ENCODE measurements around the gene IL11. TPM values are rescaled to one million over a fixed set of nuclear protein-coding genes. Genes with fewer than 3 reads are reported as not detected.

Gene IL11
- total RNA-seq, 1 donor from 2014 or later = 0.45 TPM

DNA sequence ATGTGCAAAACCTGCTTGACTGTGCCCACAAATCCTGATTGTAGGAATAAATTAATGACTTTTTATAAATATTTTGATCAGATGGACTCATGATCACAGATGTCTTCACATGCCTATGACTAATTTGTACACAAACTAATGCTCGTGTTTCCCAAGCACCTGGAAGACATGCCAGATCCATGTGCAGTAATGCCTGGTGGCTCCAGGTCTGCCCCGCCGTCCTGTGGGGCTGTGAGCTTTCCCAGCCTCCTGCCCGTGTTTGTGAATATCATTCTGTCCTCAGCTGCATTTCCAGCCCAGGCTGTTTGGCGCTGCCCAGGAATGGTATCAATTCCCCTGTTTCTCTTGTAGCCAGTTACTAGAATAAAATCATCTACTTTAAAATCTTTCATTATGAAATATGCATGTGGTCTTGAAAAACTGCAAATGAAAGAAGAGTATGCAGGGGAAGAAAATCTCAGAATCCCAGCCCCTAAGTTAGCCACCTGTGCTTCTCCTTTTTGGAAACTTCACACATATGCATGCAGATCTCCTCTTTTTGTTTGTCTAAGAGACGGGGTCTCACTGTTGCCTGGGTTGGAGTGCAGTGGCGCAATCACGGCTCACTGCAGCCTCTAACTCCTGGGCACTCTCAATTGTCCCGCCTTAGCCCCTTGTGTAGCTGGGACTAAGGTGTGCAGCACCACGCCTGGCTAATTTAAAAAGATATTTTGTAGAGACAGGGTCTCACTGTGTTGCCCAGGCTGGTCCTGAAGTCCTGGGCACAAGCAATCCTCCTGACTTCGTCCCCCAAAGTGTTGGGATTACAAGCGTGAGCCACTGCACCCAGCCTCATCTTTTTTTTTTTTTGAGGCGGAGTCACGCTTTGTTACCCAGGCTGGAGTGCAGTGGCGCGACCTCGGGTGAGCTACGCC is 21.7 kb upstream of the IL11 start:
- DNase-seq (ENCODE audit: low spot score) = no peak
- intact Hi-C loops (cut with DNase I) = no loop called here
- no peak for ATAC-seq

DNA sequence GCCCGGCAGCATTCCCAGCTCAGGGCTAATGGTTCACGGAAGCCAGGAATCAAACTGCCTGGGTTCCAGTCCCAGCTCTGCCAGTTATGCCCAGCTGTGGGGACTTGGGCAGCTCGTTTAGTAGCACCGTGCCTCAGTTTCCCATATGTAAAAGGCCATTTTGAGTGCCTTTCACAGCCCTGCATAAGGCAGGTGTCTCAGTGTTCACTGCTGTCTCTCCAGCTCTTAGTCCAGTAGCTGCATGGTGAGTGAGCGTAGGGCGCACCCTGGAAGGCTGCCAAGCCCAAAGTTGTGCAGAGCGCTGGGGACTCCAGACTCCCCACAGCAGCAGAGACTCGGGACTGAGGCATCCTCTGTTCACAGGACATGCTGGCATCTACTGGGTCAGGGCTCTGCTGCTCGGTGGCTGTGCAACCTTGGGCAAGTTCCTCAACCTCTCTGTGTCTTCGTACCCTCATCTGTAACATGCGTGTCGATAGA is 21.0 kb upstream of the IL11 start:
- DNase-seq (ENCODE audit: low spot score) (no peak), ATAC-seq (no peak)

DNA sequence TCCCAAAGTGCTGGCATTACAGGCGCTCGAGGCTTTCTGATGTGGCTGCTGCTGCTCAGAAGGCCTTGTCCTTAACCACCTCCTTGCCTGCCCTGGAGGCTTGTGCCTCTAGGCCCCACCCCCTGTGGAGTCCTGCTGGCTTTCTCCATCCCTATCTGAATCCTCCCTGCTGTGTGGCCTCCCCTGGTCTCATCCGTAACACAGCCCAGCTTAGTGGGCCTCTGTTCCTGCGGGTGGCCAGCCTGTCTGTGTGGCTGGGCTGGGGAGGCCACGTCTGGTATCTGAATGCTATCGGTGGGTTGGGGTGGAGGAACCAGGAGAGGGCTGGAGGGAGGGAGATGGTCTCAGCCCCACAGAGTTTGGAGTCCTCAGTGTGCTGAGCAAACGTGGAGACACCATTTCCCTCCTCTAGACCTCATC is 20.2 kb upstream of the IL11 start:
- no peak for ATAC-seq
- no peak for DNase-seq (ENCODE audit: low spot score)
- intact Hi-C loops (cut with DNase I) = no loop called here

More for the DNA sequence above, 21.0 kb upstream of the IL11 start:
- intact Hi-C loops (cut with DNase I) = no loop called here

DNA sequence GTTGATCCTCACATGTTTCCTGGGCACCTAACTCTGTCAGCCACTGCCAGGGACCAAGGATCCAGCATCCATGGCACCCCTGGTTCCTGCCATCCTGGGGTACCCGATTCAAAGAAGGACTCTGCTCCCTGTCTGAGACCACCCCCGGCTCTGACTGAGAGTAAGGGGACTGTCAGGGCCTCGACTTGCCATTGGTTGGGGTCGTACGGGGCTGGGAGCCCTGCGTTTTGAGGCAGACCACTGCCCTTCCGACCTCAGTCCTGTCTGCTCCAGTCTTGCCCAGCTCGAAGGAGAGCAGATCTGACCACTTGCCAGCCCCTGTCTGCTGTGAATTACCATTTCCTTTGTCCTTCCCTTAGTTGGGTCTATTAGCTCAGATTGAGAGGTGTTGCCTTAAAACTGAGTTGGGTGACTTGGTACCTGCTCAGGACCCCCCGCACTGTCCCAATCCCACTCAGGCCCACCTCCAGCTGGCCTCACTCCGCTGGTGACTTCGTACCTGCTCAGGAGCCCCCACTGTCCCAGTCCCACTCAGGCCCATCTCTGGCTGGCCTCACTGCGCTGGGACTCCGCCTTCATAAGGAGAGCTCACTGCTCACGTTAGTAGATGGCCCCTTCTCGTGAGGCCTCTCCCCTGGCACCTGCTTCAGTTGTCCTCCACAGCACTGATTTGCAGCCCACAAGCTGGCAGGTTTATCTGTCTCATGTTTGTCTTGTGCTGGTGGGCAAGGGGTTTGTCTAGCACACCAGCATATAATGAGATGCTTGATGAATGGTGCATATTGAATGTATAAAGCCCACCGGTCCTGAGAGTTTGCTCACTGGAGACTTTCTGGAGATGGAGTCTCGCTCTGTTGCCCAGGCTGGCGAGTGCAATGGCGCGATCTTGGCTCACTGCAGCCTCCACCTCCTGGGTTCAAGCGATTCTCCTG is 19.4 kb upstream of the IL11 start:
- ATAC-seq = no peak
- DNase-seq (ENCODE audit: low spot score) = no peak
- intact Hi-C loops (cut with DNase I) = no loop called here

DNA sequence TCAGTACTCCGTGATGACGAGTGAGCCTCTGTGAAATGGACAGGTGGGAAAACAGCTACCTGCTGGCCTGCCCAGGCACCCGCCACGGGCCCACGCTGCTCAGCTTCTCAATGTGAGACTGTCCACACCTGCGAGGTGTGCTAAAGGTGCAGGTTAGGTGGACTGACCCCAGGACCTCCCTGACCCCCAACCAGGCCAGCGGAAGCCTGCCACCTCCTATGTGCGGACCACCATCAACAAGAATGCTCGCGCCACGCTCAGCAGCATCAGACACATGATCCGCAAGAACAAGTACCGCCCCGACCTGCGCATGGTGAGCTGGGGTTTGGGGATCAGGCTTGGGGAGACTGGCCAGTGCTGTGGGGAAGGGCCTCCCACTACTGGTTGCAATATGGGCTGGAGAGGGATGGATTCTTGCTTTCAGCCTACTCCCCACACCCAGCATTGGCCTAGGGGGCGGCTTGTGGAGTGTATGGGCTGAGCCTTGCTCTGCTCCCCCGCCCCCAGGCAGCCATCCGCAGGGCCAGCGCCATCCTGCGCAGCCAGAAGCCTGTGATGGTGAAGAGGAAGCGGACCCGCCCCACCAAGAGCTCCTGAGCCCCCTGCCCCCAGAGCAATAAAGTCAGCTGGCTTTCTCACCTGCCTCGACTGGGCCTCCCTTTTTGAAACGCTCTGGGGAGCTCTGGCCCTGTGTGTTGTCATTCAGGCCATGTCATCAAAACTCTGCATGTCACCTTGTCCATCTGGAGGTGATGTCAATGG is 17.7 kb upstream of the IL11 start:
- ATAC-seq (no peak), DNase-seq (ENCODE audit: low spot score) (no peak)
- intact Hi-C loops (cut with DNase I) = no loop called here

DNA sequence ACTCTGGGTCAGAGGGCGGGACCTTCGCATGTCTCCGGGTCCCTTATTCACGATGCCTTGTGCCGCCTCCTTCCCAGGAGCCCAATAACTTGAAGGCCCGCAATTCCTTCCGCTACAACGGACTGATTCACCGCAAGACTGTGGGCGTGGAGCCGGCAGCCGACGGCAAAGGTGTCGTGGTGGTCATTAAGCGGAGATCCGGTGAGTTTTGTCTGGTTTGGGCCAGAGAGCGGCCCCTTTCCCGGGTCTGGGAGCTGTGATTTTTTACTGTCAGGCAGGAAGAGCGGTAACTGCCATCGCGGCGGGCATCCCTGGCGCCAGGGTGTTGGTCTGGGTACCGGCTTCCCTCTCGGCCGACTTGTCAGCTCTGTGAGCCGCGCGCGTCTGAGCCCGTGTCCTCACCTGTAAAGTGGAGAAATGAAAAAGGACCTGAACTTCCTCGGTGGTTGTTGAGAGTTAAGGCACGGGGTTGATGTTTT is 16.3 kb upstream of the IL11 start:
- intact Hi-C loops (cut with DNase I) = no loop called here
- DNase-seq (ENCODE audit: low spot score) (no peak), ATAC-seq (no peak)

DNA sequence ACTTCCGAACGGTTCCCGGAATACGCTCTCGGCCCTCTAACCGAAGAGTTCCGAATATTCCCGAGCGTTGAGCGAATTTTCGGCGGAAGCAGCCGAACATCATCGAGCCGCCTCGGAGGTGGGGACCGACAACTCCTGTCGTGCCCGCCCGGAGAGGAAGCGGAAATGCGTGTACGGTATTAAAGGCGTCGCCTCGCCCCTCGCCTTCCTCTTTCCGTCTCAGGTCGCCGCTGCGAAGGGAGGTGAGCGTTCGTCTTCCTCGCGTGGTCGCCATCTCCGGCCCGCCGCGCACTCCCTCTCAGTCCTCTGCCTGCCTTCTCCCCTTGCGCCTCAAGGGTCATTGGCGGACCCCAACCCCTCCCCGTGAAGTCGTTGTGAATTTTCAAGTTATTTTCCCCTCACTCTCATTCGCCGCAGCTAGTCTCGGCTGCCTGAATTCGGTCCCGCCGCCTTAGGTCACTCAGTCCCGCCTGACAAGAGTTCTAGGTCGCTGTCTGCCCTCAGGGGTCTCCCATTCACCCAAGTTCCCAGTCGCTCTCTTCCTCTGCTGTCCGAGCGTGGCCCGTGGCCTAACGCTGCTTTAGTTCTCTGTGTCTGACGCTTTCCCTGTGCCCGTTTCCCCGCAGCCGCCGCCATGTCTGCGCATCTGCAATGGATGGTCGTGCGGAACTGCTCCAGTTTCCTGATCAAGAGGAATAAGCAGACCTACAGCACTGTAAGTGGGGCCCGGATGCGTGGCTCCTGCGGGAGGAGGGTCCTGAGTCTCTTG is 15.6 kb upstream of the IL11 start, which contains the start of gene RPL28:
Gene RPL28 (plus strand): TSS at position 209 of the 769 bp plus-strand sequence. CDS start 426 bp downstream, at position 635.
- peak; percentile 95 for ATAC-seq
- intact Hi-C loops (cut with DNase I) = no loop called here
- DNase-seq (ENCODE audit: low spot score) = peak; percentile 99

DNA sequence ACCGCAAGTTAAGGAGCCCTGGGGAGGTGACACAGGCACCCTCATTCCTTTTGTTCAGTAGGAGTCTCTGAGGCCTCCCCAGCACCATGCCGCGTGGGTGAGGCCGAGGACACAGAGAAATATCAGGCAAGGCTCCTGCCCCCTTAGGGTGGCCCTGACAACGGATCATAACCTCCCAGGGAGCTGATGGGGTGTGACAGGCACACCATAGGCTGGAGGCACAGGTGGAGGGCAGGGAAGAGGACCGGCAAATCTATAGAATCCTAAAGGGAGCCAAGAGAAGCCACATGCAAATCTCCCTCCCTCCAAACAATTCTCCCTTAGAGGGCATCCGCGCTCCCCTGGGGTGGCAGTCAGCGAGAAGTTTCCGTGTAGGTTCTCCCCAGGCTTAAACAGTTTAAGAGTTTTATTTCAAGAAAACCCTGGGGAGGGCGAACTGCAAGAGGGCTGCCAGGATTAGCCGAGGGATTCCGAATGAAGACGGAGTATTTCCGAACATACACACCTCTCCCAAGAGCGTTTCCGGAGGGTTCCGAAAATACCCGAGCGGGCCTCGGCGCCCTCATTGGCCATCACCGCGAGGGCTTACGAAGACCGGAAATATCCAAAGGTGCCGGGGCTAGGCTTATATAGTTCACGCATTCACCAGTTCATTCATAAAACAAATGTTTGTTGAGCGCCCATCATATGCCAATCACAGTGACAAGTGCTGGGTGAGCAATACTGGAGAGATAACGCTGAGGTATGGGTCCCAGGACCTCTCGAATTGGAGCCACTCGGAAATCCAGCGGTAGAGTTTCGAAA is 14.9 kb upstream of the IL11 start:
- ATAC-seq = peak; percentile 95
- intact Hi-C loops (cut with DNase I) = loop anchor here (5.0 kb wide), 1 partner anchor 83 kb away; no protein-coding TSS in a partner anchor

DNA sequence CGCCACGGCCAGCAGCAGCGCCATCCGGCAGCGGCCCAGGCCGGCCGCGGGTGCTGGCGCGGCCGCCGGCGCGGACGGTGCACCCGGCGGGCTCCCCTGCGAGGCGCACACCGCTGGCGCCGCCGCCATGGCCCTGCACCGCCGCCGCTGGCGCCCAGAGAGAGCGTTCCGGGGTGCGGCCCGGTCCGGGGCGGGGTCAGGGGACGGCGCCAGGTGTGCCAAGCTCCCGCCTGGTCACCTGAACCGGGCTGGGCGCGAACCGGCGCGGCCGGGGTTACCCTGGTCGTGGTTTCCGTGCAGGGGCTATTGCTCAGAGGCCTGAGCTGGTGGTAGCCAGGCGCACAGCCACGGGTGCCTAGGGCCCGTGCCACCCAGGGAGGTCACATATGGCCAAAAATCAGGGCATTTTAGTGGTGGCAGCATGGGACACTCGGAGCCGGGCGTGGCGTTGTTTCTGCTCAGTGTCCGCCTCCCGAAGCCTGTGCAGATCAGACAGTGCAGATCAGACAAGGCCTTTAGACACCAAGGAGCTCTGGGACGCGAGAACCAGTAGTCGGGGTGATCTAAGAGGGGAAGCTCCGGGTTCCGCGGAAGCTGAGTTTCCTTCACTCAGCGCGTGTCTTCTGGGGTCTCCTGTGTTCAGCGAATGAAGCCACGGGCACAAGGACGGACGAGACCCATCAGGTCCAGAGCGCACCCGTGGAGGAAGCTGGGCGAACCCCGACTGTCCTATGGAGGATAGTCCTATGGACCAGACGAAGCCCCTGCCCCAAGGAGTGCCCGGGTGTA is 14.1 kb upstream of the IL11 start, which contains the start of gene TMEM238:
Gene TMEM238 (minus strand): TSS at position 162 of the 789 bp plus-strand sequence. CDS start 33 bp downstream, at position 129.
- DNase-seq (ENCODE audit: low spot score) = peak; percentile 70
- intact Hi-C loops (cut with DNase I) = loop anchor here (5.0 kb wide), 1 partner anchor 82 kb away; no protein-coding TSS in a partner anchor
- ATAC-seq = peak; percentile 0

More for the DNA sequence above, 14.9 kb upstream of the IL11 start:
- DNase-seq (ENCODE audit: low spot score) = peak; percentile 99

DNA sequence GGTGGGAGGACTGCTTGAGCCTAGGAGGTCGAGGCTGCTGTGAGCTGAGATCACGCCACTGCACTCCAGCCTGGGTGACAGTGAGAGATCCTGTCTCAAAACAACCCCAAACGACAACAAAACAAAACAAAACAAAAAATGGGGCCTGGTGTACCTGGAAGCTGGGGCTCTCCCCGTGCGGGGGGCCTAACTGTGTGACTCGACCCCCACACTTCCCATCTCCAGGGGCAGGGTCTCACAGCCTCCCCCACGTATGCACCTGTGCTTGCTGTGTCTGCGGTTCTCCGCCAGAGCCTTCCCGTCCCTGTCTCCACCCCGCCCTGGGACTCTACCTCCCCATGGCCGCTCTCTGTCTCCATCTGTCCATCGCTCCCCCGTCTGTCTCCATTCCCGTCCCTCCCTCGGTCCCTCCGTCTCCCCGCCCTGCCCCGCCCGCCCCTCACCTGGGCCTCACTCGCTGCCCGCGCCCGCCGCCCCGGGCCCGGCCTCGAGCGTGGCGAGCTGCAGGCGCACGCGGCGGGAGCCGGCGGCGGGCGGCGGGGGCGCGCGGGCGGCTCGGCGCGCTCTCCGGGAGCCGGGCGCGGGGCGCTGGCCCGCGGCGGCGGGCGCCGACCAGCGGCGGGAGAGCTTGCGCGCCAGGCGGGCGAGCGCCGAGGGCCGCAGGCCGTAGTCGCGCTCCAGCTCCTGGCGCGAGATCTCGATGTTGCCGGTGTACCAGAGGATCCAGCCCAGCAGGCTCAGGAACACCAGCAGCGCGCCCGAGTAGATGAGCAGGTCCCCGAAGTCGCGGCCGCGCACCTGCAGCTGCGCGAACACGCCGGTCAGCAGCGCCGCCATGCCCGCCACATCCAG is 13.2 kb upstream of the IL11 start:
- DNase-seq (ENCODE audit: low spot score) (no peak), ATAC-seq (no peak)
- intact Hi-C loops (cut with DNase I) = loop anchor here (5.0 kb wide), 1 partner anchor 81 kb away; no protein-coding TSS in a partner anchor

DNA sequence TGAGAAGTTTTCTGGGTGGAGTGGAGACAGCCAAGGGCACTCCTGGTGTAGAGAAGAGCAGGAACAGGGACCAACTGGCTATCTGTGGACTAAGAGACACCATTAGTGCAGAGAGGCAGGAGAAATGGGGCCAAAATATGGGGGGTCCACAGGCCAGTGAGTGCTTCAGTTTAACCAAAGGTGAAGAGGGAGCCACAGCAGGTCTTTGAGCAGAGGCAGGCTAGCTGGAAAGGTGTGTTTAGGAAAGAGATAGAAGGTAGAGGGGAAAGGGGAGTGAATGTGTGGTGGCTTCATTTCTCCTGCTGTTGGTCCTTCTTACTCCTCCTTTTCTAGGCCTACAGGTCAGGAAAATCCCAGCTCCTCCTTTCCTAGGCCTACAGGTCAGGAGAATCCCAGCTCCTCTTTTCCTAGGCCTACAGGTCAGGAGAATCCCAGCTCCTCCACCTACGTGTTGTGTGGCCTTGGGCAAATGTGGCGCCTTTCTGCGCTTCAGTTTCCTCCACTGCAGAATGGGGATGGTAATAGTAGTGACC is 12.3 kb upstream of the IL11 start:
- DNase-seq (ENCODE audit: low spot score) (no peak), ATAC-seq (no peak)
- intact Hi-C loops (cut with DNase I) = loop anchor here (5.0 kb wide), 1 partner anchor 80 kb away; no protein-coding TSS in a partner anchor

DNA sequence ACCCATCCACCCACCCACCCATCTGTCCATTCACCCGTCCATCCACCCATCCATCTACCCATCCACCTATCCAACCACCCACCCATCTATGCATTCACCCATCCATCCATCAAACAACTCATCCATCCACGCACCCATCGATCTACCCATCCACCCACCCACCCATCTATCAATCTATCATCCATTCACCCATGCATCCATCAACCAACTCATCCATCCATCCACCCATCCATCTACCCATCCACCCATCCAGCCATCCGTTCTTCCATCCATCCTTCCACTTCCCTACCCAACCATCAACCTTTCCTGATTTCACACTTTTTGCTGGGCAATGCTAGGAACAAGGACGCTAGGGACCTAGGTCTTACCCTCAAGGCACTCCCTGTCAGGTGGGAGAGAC is 11.8 kb upstream of the IL11 start:
- ATAC-seq = no peak
- intact Hi-C loops (cut with DNase I) = loop anchor here (5.0 kb wide), 1 partner anchor 80 kb away; no protein-coding TSS in a partner anchor

DNA sequence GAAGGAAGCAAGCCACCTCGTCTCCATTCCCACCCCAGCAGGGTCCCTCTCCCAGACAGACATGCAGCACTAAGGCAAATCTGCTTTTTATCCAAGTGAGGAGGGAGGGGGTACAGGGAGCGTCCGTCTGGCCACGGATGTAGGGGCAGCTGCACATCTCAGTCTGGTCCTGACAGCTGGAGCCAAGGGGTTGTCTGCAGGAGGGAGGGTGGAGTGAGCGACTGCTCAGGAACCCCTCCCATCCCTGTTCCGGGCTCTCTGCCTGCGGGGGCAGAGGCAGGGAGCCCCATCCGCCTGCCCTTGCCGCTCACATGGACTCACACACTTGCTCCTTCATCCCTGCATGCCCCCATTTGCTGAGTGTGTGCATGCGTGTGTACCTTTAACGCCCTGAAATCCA is 8.9 kb upstream of the IL11 start:
- no peak for ATAC-seq
- no peak for DNase-seq (ENCODE audit: low spot score)
- intact Hi-C loops (cut with DNase I) = no loop called here

More for the DNA sequence above, 11.8 kb upstream of the IL11 start:
- DNase-seq (ENCODE audit: low spot score) = no peak

DNA sequence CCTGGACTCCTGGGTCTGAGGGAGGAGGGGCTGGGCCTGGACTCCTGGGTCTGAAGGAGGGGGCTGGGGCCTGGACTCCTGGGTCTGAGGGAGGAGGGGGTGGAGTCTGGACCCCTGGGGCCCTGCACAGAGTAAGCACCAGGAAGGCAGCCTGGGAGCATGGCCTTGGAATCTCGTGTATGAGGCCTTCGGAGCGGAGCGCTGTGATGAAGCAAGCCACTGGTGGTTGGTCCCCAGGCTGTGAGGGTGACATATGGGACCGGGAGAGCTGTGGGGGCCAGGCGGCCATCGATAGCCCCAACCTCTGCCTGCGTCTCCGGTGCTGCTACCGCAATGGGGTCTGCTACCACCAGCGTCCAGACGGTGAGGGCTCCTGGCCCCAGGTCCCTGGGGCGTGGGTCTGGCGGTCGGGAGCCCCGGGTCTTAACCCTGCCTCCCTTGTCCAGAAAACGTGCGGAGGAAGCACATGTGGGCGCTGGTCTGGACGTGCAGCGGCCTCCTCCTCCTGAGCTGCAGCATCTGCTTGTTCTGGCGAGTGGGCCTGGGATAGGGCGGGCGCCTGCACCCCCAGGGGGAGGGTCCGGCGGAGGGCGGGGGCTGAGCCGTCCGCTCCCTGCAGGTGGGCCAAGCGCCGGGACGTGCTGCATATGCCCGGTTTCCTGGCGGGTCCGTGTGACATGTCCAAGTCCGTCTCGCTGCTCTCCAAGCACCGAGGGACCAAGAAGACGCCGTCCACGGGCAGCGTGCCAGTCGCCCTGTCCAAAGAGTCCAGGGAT is 7.3 kb upstream of the IL11 start:
- intact Hi-C loops (cut with DNase I) = no loop called here
- ATAC-seq = peak; percentile 34
- DNase-seq (ENCODE audit: low spot score) = no peak
